RWPE2 (cell line): ENCODE data around the gene WDR70.
A peak's percentile ranks its signal among the peaks of the same experiment; 100 is the strongest.
"Not testable (repeated sequence)": the region's sequence is repeated elsewhere in the genome, so short reads cannot be mapped to it uniquely, and the experiment has no call there.

Experiments
- ATAC-seq: fragments of 200-7000 bp; cut with Tn5 transposase; 3 replicates; pipeline ENCODE4 v1.9.1; 2021; ENCODE audit warnings: low read depth
- DNase-seq: peaks from one replicate; pipeline ENCODE4 v3.0.0-alpha.2; 2020; ENCODE audit warnings: low spot score
- H3K27ac ChIP-seq: fragments of 450-650 bp; 2 replicates; pipeline ENCODE4 v1.5.1; 2017; ENCODE audit warnings: mild to moderate bottlenecking; ENCODE audit not compliant: poor library complexity, severe bottlenecking
- H3K27me3 ChIP-seq: fragments of 250-450 bp; sonication (Bioruptor Pico); 2 replicates; pipeline ENCODE4 v1.5.1; 2021; ENCODE audit warnings: mild to moderate bottlenecking, moderate library complexity; ENCODE audit not compliant: insufficient read depth, poor library complexity, severe bottlenecking
- H3K36me3 ChIP-seq: fragments of 250-450 bp; sonication (Bioruptor Pico); 2 replicates; pipeline ENCODE4 v1.5.1; 2020; ENCODE audit warnings: low read depth, mild to moderate bottlenecking, moderate library complexity
- H3K4me1 ChIP-seq: fragments of 250-450 bp; sonication (Bioruptor Pico); 2 replicates; pipeline ENCODE4 v1.5.1; 2021; ENCODE audit warnings: mild to moderate bottlenecking, moderate library complexity; ENCODE audit not compliant: insufficient read depth, poor library complexity, severe bottlenecking
- H3K4me3 ChIP-seq: fragments of 250-450 bp; sonication (Bioruptor Pico); 2 replicates; pipeline ENCODE4 v1.5.1; 2021; ENCODE audit warnings: mild to moderate bottlenecking, moderate library complexity; ENCODE audit not compliant: severe bottlenecking
- H3K9me3 ChIP-seq: fragments of 250-450 bp; sonication (Bioruptor Pico); 2 replicates; pipeline ENCODE4 v1.5.1; 2021; ENCODE audit warnings: mild to moderate bottlenecking, moderate library complexity; ENCODE audit not compliant: severe bottlenecking
- TF ChIP-seq, protein P1 (sequence below): fragments of 450-650 bp; IDR thresholded peaks from one replicate; pipeline ENCODE4 v1.5.1; 2017; ENCODE audit warnings: mild to moderate bottlenecking, moderate library complexity; ENCODE audit not compliant: poor library complexity, severe bottlenecking

Gene WDR70

GRCh38 chr5:37435261-37435660 lies 56.1 kb downstream of the WDR70 start:
- H3K4me1 ChIP-seq = no peaks in the 10 kb centered on the region
- TF ChIP-seq, protein P1, sequence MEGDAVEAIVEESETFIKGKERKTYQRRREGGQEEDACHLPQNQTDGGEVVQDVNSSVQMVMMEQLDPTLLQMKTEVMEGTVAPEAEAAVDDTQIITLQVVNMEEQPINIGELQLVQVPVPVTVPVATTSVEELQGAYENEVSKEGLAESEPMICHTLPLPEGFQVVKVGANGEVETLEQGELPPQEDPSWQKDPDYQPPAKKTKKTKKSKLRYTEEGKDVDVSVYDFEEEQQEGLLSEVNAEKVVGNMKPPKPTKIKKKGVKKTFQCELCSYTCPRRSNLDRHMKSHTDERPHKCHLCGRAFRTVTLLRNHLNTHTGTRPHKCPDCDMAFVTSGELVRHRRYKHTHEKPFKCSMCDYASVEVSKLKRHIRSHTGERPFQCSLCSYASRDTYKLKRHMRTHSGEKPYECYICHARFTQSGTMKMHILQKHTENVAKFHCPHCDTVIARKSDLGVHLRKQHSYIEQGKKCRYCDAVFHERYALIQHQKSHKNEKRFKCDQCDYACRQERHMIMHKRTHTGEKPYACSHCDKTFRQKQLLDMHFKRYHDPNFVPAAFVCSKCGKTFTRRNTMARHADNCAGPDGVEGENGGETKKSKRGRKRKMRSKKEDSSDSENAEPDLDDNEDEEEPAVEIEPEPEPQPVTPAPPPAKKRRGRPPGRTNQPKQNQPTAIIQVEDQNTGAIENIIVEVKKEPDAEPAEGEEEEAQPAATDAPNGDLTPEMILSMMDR = no peak
- H3K27me3 ChIP-seq = no peaks in the 10 kb centered on the region
- peaks cover 22% of the 10 kb centered on the region for H3K36me3 ChIP-seq
- H3K9me3 ChIP-seq = peaks cover 4% of the 10 kb centered on the region
- ATAC-seq (no peak), DNase-seq (no peak)
- H3K4me3 ChIP-seq = no peak overlapping the region
- no peak overlapping the region for H3K27ac ChIP-seq

- Histone ChIP-seq H3K9me3 (peaks cover 4% of the 10 kb centered on the region), H3K27ac (no peak overlapping the region), H3K4me1 (no peaks in the 10 kb centered on the region), H3K4me3 (no peak overlapping the region), H3K27me3 (no peaks in the 10 kb centered on the region), H3K36me3 (peaks cover 22% of the 10 kb centered on the region)
- ATAC-seq (no peak), DNase-seq (no peak)
- TF ChIP-seq, protein P1 = no peak
These were observed 57.2 kb downstream of the WDR70 start for GRCh38 chr5:37436146-37436934.

DNA sequence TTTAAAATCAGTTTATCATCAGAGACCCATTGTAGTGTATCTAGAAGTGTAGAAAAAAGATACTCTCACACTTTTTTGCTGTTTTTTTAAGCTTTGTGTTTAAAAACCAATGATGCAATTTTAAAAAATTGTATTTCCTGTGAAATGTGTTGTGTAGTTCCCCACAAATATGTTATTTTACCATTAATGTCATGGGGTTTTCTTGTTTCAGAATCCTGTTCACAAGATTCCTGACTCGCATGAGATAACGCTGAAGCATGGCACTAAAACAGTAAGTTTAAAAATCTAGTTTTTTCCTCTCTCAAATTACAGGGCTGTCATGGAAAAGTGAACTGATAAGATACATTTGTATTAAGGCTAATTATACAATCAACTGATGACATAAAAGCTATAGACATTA lies 58.6 kb downstream of the WDR70 start:
- no peak for ATAC-seq
- no peak overlapping the region for H3K4me3 ChIP-seq
- DNase-seq = no peak
- H3K4me1 ChIP-seq = no peaks in the 10 kb centered on the region
- TF ChIP-seq, protein P1 = no peak
- H3K27ac ChIP-seq = no peak overlapping the region
- peaks cover 4% of the 10 kb centered on the region for H3K9me3 ChIP-seq
- no peaks in the 10 kb centered on the region for H3K27me3 ChIP-seq
- H3K36me3 ChIP-seq = peaks cover 22% of the 10 kb centered on the region

GRCh38 chr5:37445783-37446182 lies 66.7 kb downstream of the WDR70 start:
- DNase-seq, H3K4me1 ChIP-seq, ATAC-seq: not testable (repeated sequence)

DNA sequence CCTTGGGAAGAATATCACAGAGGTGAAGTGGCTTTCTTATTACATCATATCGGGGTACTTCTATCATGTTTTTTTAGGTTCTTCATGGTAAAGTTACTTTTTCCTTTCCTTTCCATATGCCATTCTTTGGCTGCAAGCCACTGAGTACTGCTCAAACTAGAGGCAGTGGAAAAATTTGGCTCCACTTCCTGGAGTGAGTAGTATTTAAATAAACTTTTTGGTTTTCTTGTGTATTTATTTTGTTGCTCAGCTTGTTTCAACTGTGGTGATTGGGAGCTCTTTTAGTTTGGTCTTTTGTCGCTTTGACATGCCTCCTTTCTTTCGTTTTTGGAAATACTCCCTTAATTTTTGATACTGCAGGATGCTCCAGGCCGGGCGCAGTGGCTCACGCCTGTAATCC lies 69.8 kb downstream of the WDR70 start:
- Histone ChIP-seq H3K27me3 (no peaks in the 10 kb centered on the region), H3K36me3 (peaks cover 7% of the 10 kb centered on the region; the same call in 1 of the 2 replicates), H3K4me3 (no peak overlapping the region), H3K4me1 (peaks cover under 1% of the 10 kb centered on the region), H3K27ac (no peak overlapping the region), H3K9me3 (peaks cover 2% of the 10 kb centered on the region)
- DNase-seq (no peak), ATAC-seq (no peak)
- TF ChIP-seq, protein P1 = no peak

More at GRCh38 chr5:37445783-37446182, 66.7 kb downstream of the WDR70 start:
- H3K27ac ChIP-seq, H3K4me3 ChIP-seq, H3K36me3 ChIP-seq, H3K9me3 ChIP-seq, H3K27me3 ChIP-seq: not testable (repeated sequence)

- not testable (repeated sequence) for H3K27me3 ChIP-seq, H3K27ac ChIP-seq, ATAC-seq, H3K4me3 ChIP-seq, H3K36me3 ChIP-seq, H3K9me3 ChIP-seq, DNase-seq
- H3K4me1 ChIP-seq = peaks cover 10% of the 10 kb centered on the region
These were observed 72.9 kb downstream of the WDR70 start for GRCh38 chr5:37451991-37452390.

GRCh38 chr5:37453252-37453651 lies 74.1 kb downstream of the WDR70 start:
- H3K9me3 ChIP-seq, H3K27me3 ChIP-seq, H3K27ac ChIP-seq, H3K4me3 ChIP-seq, ATAC-seq, H3K36me3 ChIP-seq, DNase-seq: not testable (repeated sequence)
- peaks cover 10% of the 10 kb centered on the region for H3K4me1 ChIP-seq

GRCh38 chr5:37454402-37455055 lies 75.4 kb downstream of the WDR70 start:
- not testable (repeated sequence) for H3K36me3 ChIP-seq, H3K27me3 ChIP-seq, H3K9me3 ChIP-seq, H3K4me3 ChIP-seq, DNase-seq
- peak; percentile 90 for ATAC-seq
- Histone ChIP-seq H3K4me1 (peaks cover 10% of the 10 kb centered on the region), H3K27ac (peak overlapping the region; percentile 59)
